ENCODE results near the gene PACS2.

- TF ChIP-seq CTCF (IDR thresholded peaks at IDR 0.05) (no peak), POLR2A (IDR thresholded peaks at IDR 0.05) (no peak), POLR2AphosphoS5 (IDR thresholded peaks at IDR 0.05) (no peak)
Observed at GRCh38 chr14:105347587-105347968, 33.0 kb downstream of the PACS2 start.

Measured in prostate gland (tissue), 2 donors.